Cortex of kidney (tissue), 1 donor: Measurements from ENCODE around the gene LRRC8A.
"Not testable (repeated sequence)": the region's sequence is repeated elsewhere in the genome, so short reads cannot be mapped to it uniquely, and the experiment has no call there.

Experiments used
- DNase-seq: peaks from one replicate; lab custom pipeline; 2025; lab: John Stamatoyannopoulos, UW

Gene LRRC8A

DNA sequence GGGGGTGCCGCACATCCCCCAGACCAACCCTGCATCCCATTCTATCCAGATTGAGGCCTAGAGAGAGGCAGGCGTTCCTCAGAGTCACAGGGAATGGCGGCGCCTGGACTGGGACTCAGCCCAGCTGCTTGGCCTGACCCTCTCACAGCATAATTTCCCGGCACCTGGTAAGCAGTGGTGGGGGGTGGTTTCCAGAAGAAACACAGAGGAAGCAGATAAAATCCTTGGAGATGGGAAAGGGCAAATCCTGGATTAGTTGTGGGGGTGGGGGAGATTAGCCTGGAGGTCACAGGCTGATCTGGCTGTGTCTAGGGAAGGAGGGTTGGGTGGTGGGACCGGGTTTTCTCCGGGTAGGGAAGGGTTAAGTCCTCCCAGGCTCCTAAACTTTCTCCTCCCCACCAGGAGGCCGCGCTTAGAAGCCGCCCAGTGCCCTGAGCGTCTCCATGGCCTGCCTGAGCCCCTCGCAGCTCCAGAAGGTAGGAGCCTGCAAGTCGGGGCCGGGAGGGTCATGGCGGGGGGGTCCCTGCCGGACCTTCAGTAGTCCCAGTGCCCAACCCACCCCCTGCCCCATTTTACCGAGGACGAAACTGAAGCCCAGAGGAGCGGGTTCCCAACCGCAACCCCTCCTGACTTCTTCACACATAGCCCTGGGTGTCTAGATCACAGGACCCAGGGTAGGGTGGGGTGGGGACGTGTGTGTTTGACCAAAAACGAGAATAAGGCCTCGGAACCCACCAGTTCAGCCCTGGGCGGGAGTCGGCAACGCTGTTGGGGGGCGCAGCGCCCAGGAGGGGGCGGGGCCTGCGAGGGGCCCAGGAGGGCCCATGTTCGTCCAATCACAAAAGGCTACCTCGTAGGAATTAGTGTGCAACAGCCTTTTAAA lies 40.2 kb downstream of the LRRC8A start:
- DNase-seq: no peak

DNA sequence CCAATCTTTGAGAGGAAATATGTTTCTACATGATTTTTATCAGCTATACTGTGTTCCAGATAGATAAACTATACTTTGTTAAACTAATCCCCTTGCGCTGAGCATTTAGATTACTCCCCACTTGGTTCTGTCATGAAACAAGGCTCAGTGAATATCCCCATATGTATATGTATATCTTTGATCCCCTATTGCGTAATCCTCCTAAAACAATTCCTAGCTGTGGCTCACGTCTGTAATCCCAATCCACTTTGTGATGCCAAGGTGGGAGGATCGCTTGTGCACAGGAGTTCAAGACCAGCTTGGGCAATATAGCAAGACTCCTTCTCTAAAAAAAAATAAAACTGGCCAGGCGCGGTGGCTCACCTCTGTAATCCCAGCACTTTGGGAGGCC lies 41.6 kb downstream of the LRRC8A start:
- DNase-seq: no peak

DNA sequence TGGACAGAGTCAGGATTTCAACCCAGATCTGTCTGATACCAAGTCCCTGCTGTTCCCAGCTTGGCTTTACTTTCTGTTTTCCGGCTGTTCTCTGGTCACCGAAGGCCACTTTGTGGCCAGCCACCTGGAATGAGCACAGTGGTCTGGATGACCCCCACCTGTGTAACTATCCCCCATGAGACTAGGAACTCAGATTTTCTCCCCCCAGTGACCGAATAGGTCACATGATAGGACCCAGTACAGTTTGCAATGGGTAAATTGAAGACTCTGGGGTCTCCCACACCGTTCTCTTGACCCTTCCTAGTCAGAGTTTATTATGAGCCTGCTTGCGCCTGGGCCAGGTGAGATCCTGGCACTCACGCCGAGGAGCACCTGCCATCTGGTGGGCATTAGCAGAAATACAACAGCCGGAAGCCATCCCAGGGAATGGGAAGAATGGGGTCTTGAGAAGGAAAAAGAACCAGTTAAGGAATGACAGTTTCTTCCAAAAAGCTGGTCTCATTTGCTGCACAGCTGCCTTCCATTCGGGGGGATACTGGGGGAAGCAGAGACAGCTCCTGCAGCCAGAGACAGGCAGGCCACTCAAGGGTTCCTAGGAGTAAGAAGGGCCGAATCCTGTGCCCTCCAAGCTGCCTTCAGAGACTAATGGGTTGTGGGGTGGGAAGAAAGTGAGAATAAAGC lies 45.9 kb downstream of the LRRC8A start:
- DNase-seq: no peak

DNA sequence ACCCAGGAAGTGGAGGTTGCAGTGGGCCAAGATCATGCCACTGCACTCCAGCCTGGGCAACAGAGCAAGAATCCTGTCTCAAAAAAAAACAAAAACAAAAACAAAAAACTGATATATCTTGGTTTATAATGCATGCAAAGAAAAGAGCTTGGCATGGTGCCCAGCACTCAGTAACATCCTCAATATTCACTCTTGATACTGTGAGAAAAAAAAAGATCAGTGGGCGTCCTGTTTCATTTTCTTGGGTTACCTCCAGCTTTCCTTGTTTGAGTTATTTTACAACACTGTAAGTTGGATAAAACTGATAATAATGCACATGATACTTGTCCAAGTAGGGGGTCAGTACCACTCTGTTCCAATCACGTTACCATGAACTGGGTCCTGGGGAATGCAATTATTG lies 46.7 kb downstream of the LRRC8A start:
- DNase-seq: no peak

DNA sequence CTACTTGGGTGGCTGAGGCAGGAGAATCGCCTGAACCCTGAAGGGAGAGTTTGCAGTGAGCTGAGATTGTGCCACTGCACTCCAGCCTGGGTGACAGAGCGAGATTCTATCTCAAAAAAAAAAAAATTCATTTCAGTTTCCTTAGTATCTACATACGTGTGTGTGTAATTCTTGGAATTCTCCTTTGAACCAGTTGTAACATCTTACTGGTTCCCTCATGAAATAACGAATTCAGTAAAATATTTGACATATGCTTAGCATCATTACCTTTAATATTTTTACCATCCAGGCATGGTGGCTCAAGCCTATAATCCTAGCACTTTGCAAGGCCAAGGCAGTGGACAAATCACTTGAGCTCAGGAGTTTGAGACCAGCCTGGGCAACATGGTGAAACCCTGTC lies 47.6 kb downstream of the LRRC8A start:
- DNase-seq: no peak

GRCh38 chr9:128933731-128934130 lies 51.8 kb downstream of the LRRC8A start:
- DNase-seq: no peak

GRCh38 chr9:128936171-128936865 lies 54.4 kb downstream of the LRRC8A start:
- DNase-seq: no peak

DNA sequence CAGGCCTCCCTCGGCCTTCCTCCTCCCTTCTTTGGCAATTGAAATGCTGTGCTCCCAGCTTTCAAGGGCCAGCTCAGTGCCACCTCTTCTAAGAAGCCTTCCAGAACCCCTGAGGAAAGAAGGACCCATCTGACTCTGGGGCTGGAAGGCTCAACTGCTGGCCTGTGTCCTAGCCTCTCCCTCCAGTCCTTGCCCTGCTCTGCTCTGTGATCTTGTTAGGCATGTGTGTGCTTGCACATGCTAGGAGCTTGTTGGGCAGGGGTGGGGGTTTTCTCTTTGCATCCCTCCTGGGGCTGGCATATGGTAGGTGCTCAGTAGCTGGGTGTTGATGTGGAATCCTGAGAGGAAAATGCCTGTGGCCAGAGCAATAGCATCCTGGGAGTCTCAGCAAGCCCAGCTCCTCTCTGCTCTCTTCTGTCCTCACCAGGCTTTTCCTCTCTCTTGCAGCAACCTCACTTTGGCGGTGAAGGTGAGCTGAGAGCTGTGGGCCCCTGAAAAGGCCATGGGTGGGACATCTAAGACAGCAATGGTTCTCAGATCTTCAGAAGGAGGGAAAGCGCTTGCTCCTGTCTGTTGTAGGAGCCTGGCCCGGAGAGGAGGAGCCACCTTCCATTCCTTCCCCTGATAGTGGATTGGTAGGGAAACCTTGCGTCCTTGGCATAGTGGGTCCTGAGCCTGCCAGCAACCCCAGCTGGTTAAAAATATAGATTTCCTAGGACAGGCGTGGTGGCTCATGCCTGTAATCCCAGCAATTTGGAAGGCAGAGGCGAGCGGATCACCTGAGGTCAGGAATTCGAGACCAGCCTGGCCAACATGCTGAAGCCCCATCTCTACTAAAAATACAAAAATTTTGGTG lies 55.6 kb downstream of the LRRC8A start:
- DNase-seq: no peak

GRCh38 chr9:128940271-128940921 lies 58.5 kb downstream of the LRRC8A start:
- no peak for DNase-seq

- no peak for DNase-seq
Observed at GRCh38 chr9:128940946-128941755, 59.2 kb downstream of the LRRC8A start.

GRCh38 chr9:128943832-128944620 lies 62.1 kb downstream of the LRRC8A start:
- no peak for DNase-seq

DNA sequence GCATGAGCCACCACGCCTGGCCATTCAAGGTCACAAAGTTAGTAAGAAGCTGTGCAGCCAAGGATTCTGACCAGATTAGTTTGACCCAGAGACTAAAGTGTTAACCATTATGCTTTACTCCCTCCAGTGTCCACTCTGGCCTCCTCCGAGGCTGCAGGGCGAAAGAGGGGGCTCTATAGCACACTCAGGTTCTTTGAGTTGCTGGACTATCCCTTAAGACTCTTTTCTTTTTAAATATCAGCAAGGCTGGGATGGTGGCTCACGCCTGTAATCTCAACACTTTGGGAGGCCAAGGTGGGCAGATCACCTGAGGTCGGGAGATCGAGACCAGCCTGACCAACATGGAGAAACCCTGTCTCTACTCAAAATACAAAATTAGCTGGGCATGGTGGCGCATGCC lies 63.0 kb downstream of the LRRC8A start:
- DNase-seq: not testable (repeated sequence)

DNA sequence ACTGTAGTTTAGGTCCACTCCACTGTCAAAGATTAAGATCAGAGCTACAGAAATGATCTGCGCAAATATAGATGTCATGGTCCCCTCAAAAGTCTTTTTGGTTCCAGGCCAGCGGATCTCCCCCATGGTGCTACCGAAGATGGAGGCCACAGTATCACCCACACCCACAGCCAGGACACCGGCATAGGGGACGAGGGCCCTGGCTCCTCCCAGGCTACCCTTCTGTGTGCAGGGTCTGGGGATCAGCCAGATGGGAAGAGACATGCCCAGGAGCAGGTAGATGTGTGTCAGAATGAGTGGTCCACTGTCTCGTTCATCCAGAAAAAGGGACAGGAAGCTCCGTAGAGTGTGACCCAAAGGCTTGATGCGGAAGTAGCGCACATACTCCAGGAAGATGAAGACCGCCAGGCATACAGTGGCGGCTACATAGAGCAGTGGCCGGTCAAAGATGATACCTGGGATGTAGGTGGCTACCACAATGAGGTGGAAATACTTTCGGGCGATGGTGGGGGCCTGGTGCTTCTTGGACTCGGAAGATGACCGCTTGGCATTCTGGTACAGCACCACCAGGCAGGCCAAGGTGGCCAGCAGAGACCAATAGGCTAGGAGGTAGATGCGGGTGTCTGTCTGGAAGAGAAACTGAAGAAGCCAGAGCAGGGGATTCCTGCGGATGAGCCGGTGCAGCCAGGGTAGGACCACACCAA lies 64.0 kb downstream of the LRRC8A start:
- DNase-seq: no peak

DNA sequence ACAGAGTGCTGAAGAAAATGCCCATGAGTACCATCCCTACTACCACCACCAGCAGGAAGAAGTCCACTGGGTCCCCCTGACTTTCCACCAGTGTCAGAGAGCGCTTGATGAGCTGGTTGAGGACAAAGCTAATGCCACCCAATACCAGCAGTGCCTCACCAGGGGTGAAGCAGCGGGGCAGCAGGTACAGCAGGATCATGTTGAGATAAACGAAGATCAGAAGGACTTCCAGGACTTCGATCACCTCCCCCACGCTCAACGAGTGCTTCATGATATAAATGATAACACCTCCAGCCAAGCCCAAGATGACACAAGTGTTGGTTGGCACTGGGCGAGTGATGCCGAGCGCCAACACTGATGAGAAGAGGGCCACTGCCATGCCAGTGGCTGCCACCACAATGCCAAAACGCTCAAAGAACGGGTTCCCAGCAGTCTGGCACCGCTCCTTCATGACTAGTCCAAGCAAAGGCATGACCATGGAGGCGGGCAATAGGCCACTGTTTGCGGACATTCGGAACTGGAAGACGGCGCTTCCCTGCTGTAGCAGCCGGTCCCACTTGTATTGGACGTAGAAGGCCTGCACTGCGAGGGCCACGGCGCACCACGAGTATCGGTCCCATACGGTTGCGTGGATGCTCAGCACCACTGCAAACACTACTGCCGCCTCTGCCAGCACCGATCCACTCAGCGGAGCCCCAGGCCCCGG lies 64.8 kb downstream of the LRRC8A start:
- DNase-seq: no peak

- DNase-seq: no peak
Observed at GRCh38 chr9:128947277-128947526, 65.3 kb downstream of the LRRC8A start.

- DNase-seq: peak; percentile 48
Observed at GRCh38 chr9:128947527-128948301, 65.8 kb downstream of the LRRC8A start, which contains the start of the genes DOLK and NUP188. Gene DOLK, minus strand, starts transcription at chr9:128947603. Its CDS starts 300 bp downstream, at chr9:128947303. Gene NUP188, plus strand, starts transcription at chr9:128947699. Its CDS starts 21 bp downstream, at chr9:128947720.

GRCh38 chr9:128961403-128961802 lies 79.5 kb downstream of the LRRC8A start:
- not testable (repeated sequence) for DNase-seq
